Jurkat, Clone E6-1 (cell line): ENCODE data around the gene LYL1. TPM values are rescaled to one million over a fixed set of nuclear protein-coding genes. Genes with fewer than 3 reads are reported as not detected.
"Not testable (repeated sequence)": the region's sequence is repeated elsewhere in the genome, so short reads cannot be mapped to it uniquely, and the experiment has no call there.

Source experiments
- DNase-seq: peaks from one replicate; pipeline ENCODE4 v3.0.0-alpha.2; 2011; ENCODE audit warnings: low read depth, low spot score
- H3K4me3 ChIP-seq: 2 replicates; pipeline ENCODE4 v1.5.1; 2011; ENCODE audit warnings: mild to moderate bottlenecking, low read length, control low read depth, moderate library complexity
- polyA plus RNA-seq: library from polyadenylated mRNA; unstranded; fragments of >200 nt; gene quantifications from one replicate; pipeline ENCODE4 v1.2.1, GENCODE V29; 2012; ENCODE audit warnings: missing spikeins; ENCODE audit not compliant: insufficient read length, insufficient read depth

Gene LYL1
- polyA plus RNA-seq: 0.59 TPM

- no peak for DNase-seq
- no peak within 1 kb of the TSS for H3K4me3 ChIP-seq
Observed at GRCh38 chr19:13102666-13103580, at the start of gene LYL1. Gene LYL1, minus strand, starts transcription at chr19:13102858. Its CDS starts 1,687 bp downstream, at chr19:13101171.

- peak; percentile 95 for DNase-seq
Observed at GRCh38 chr19:13151605-13152355, 49.1 kb upstream of the LYL1 start.

GRCh38 chr19:13150931-13151604 lies 48.4 kb upstream of the LYL1 start:
- no peak for DNase-seq
- H3K4me3 ChIP-seq: peak overlapping the region; percentile 97

More at GRCh38 chr19:13151605-13152355, 49.1 kb upstream of the LYL1 start:
- peak overlapping the region; percentile 97 for H3K4me3 ChIP-seq

- H3K4me3 ChIP-seq: peak within 1 kb of the TSS; percentile 97
- peak; percentile 84 for DNase-seq
Observed at GRCh38 chr19:13150187-13150930, 47.7 kb upstream of the LYL1 start, which contains the start of the genes IER2 and STX10. Gene IER2, plus strand, starts transcription at chr19:13150411. Its CDS starts 2,776 bp downstream, at chr19:13153187. Gene STX10, minus strand, starts transcription at chr19:13150375. Its CDS starts 202 bp downstream, at chr19:13150173.

DNA sequence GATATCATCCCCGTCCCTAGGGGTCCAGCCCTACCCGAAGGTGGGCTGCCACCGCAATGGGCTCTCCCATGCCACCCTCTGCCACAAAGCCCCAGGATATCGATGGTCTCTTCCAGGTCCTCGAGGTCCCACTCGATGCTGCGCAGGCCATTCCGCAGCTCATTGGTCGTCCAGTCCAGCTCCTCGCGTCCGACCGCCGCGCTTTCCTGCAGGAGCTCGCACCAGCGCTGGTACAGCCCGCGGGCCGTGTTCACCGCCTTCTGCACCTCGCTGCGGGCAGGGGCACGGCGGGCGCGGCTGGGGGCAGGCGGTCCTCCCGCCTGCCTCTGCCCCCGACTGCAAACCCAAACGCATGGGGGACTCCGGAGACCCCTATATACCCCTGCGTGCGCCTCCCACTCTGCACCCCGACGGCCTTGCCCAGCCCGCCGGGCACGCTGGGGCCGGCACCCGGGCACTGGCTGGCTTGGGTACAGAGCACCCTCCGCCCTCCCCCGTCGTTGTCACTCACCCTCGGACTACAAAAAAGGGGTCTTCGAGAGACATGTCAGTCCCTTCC lies 47.0 kb upstream of the LYL1 start:
- H3K4me3 ChIP-seq: peak overlapping the region; percentile 97
- DNase-seq: no peak

GRCh38 chr19:13149173-13149627 lies 46.5 kb upstream of the LYL1 start:
- DNase-seq: not testable (repeated sequence)
- H3K4me3 ChIP-seq: peak overlapping the region; percentile 97

DNA sequence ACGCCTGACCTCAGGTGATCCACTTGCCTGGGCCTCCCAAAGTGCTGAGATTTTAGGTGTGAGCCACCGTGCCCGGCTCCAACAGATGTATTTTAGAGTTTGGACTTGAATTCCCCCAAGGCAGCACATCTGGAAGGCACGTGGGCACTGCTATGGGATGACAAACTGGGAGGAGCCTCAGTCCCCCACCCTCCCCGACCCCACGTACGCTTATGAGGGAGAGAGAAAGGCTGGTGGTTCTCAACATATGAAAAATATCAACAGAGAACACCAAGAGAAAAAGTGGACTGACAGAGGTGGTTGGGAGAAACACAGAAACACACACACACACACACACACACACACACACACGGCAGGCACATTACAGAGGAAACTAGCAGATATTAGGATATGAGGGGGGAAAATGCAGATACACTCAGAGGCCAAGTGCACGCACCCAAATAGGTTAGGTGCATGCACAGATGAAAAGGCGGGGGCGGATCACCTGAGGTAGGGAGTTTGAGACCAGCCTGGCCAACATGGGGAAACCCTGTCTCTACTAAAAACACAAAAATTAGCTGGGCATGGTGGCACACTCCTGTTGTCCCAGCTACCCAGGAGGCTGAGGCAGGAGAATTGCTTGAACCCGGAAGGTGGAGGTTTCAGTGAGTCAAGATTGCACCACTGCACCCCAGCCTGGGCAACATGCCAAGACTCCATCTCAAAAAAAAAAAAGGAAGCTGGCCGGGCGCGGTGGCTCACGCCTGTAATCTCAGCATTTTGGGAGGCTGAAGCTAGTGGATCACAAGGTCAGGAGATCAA lies 44.3 kb upstream of the LYL1 start:
- no peak for DNase-seq
- H3K4me3 ChIP-seq: no peak overlapping the region

- H3K4me3 ChIP-seq: no peak overlapping the region
- DNase-seq: no peak
Observed at GRCh38 chr19:13139633-13140311, 37.1 kb upstream of the LYL1 start.

DNA sequence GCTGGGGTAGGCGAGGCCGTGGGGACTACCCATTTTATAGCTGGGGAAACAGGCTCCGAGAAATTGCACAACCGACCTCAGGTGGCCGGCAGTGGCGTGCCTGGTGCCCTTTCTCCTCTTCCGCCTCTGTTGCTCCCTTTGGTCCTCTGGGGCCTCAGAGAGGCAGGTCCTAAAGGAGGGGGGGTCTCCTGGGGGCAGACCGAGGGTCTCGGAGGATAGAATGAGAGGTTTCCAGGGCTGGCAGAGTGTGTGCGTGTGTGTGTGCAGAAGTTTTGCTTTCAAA lies 36.2 kb upstream of the LYL1 start:
- DNase-seq: no peak
- H3K4me3 ChIP-seq: no peak overlapping the region

- H3K4me3 ChIP-seq: no peak overlapping the region
- DNase-seq: no peak
Observed at GRCh38 chr19:13138171-13138915, 35.7 kb upstream of the LYL1 start.

DNA sequence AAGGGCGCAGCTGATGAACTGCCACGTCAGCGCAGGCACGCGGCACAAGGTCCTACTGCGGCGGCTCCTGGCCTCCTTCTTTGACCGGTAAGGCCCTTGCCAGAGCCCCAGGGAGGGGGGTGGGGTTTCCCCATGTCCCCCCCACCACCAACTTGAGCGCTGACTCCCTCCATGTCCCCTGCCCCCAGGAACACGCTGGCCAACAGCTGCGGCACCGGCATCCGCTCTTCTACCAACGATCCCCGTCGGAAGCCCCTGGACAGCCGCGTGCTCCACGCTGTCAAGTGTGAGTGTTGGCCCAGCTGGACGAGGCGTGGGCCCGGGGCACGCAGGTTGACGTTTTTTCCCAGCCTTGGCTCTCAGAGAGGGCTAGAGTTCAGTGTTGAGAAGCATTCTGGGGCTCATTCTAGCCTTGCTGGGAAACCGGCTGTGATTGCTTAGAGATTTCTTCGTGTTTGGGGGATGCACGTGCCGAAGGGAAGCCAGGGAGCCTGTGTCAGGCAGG lies 34.7 kb upstream of the LYL1 start:
- DNase-seq: no peak
- H3K4me3 ChIP-seq: no peak overlapping the region

GRCh38 chr19:13135068-13136062 lies 32.7 kb upstream of the LYL1 start:
- no peak for DNase-seq

DNA sequence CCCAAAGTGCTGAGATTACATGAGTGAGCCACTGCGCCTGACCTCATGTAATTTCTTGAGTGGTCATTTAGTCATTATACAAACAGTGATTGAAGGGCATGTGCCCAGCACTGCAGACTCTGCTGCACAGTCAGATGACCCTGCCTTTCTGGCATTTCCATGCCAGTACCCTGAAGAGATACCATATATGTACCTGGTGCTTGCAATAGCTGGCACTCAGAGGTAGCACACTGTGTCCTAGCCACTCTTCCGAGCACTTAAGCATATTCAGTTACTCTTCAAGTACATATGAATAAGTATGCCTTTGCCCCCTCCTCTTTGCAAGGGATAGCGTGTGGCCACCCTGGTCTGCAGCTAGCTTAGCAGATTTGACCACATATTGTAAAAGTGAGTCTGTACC lies 32.0 kb upstream of the LYL1 start:
- H3K4me3 ChIP-seq: no peak overlapping the region
- DNase-seq: no peak

More at GRCh38 chr19:13135068-13136062, 32.7 kb upstream of the LYL1 start:
- no peak overlapping the region for H3K4me3 ChIP-seq

DNA sequence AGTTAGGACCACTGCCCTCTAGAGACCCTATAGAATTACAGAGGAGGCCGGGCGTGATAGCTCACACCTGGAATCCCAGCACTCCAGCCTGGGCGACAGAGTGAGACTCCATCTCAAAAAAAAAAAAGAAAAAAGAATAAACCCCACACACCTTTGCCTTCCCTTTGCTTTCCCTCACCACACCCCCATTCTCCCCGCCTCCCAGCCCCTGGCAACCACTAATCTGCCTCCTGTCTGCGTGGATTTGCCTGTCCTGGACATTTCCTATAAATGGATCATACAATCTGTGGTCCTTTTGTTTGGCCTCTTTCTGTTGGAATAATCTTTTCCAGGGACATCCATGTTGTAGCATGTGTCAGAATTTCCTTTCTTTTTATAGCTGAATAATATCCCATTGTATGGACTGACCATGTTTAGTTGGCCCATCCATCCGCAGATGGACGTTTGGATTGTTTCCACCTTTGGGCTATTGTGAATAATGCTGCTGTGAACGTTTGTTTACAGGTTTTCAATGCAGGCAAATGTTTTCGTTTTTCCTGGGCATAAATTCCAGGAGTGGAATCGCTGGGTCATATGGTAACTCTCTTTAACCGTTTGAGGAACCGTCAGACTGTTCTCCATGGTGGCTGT lies 30.7 kb upstream of the LYL1 start:
- DNase-seq: no peak
- H3K4me3 ChIP-seq: no peak overlapping the region
